ENCODE results near the gene STX2. TPM values are rescaled to one million over a fixed set of nuclear protein-coding genes. Genes with fewer than 3 reads are reported as not detected.
"Not testable (repeated sequence)": the region's sequence is repeated elsewhere in the genome, so short reads cannot be mapped to it uniquely, and the experiment has no call there.

STX2 gene
- total and polyA plus RNA-seq, 10 donors, result 7.4 to 18.4 (median 12.7) TPM

DNA sequence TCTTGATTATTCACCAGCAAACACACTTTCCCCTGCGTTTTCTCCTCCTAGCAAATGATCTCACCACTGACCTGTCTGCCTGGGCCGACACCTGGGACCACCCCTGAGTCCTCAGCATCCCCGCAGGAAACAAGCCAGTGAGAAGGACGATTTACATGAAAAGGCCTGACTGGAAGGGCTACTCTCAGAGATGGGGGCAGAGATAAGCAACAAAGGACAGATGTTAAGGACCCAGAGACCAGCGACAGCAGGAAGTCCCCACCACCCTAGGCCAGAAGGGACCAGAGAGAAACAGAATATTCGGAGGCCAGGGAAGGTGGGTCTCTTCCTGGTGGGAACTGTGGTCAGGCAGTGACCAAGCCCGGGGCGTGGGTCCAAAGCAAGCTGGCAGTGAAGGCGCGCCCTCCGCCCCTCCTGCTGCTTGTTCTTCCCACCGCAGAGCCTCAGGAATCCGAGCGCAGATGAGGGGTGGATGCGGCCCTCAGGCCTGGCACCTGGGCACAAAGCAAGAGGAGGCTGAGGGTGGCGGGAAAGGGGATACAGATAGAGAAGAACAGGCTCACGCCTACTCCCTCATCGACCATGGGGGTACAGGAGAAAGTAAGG, 55.8 kb downstream of the STX2 start:
- intact Hi-C loops (cut with DNase I; ENCODE audit: low total_unique reads), result no loop called here

DNA sequence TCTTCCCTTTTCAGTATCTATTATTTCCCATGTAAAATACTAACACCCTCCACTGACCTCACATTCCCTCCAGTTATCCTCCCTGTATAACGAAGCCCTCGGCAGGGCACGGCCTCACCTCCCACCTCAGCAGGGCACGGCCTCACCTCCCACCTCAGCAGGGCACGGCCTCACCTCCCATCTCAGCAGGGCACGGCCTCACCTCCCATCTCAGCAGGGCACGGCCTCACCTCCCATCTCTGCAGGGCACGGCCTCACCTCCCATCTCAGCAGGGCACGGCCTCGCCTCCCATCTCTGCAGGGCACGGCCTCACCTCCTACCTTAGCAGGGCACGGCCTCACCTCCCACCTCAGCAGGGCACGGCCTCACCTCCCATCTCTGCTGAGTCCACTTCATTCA, 56.8 kb downstream of the STX2 start:
- H3K27ac ChIP-seq; intact Hi-C loops (cut with DNase I; ENCODE audit: low total_unique reads); H3K4me3 ChIP-seq; DNase-seq; H3K4me1 ChIP-seq; H3K27me3 ChIP-seq (replicated peaks in 1 of 7): not testable (repeated sequence)
- WGBS, 5 donors, result 88 to 93% (median 92%) methylated on average over 11 to 13 of the region's 13 CpGs
- Histone ChIP-seq H3K36me3 (peaks cover 0 to 51% (median 16%) of the 10 kb centered on the region in 6 donors), H3K9me3 (peaks cover 0 to 38% (median 29%) of the 10 kb centered on the region in 8 donors)

More for the DNA sequence above, 55.8 kb downstream of the STX2 start:
- Histone ChIP-seq H3K4me1 (no peaks in the 10 kb centered on the region), H3K9me3 (peaks cover 0 to 39% (median 29%) of the 10 kb centered on the region in 8 donors), H3K27ac (no peak overlapping the region), H3K27me3 (replicated peaks in 1 of 7) (no peaks in the 10 kb centered on the region), H3K36me3 (peaks cover 0 to 61% (median 20%) of the 10 kb centered on the region in 6 donors), H3K4me3 (no peak overlapping the region)
- 81 to 87% (median 85%) methylated on average over 18 of the region's 18 CpGs for WGBS, 5 donors
- TF ChIP-seq CTCF (IDR thresholded peaks at IDR 0.05 in 8 of 11, conservative IDR thresholded peaks at IDR 0.05 in 3 of 11) (no peak), POLR2A (IDR thresholded peaks at IDR 0.05) (no peak), POLR2AphosphoS5 (IDR thresholded peaks at IDR 0.05) (no peak)
- DNase-seq, result no peak

GRCh38 chr12:130780880-130781575, 58.0 kb downstream of the STX2 start:
- H3K36me3 ChIP-seq, result peaks cover 0 to 39% (median 12%) of the 10 kb centered on the region in 6 donors
- peaks cover 0 to 19% (median 2%) of the 10 kb centered on the region in 7 donors for H3K27me3 ChIP-seq (replicated peaks in 1 of 7)
- no peak for TF ChIP-seq POLR2A (IDR thresholded peaks at IDR 0.05)
- TF ChIP-seq CTCF (IDR thresholded peaks at IDR 0.05 in 8 of 11, conservative IDR thresholded peaks at IDR 0.05 in 3 of 11), result no peak
- TF ChIP-seq POLR2AphosphoS5 (IDR thresholded peaks at IDR 0.05), result peak in 1 of 3 donors; percentile 3
- 90 to 93% (median 91%) methylated on average over 15 to 28 of the region's 28 CpGs for WGBS, 5 donors
- no peak overlapping the region for H3K27ac ChIP-seq
- no peak overlapping the region for H3K4me3 ChIP-seq
- no peak for DNase-seq
- intact Hi-C loops (cut with DNase I; ENCODE audit: low total_unique reads), result no loop called here
- peaks cover 0 to 26% (median 21%) of the 10 kb centered on the region in 8 donors for H3K9me3 ChIP-seq
- peaks cover under 1 to 11% (median 3%) of the 10 kb centered on the region in 6 donors for H3K4me1 ChIP-seq

GRCh38 chr12:130780325-130780724, 58.7 kb downstream of the STX2 start:
- Histone ChIP-seq H3K4me1 (peaks cover 3 to 18% (median 9%) of the 10 kb centered on the region in 6 donors), H3K27ac (no peak overlapping the region), H3K9me3 (peaks cover 0 to 19% (median 14%) of the 10 kb centered on the region in 8 donors), H3K4me3 (no peak overlapping the region), H3K27me3 (replicated peaks in 1 of 7) (peaks cover 0 to 26% (median 9%) of the 10 kb centered on the region in 7 donors), H3K36me3 (peaks cover 0 to 32% (median 9%) of the 10 kb centered on the region in 6 donors)
- no peak for DNase-seq
- intact Hi-C loops (cut with DNase I; ENCODE audit: low total_unique reads), result no loop called here
- WGBS, 5 donors, result 86 to 93% (median 89%) methylated on average over 5 to 10 of the region's 10 CpGs
- TF ChIP-seq POLR2AphosphoS5 (IDR thresholded peaks at IDR 0.05) (no peak), POLR2A (IDR thresholded peaks at IDR 0.05) (no peak), CTCF (IDR thresholded peaks at IDR 0.05 in 8 of 11, conservative IDR thresholded peaks at IDR 0.05 in 3 of 11) (no peak)

Data from spleen (tissue), 11 donors.